Activated B cell treated with CpG ODN at 0.5 μM for 24 hours (primary cell): ENCODE data around the gene FAM180B. TPM values are rescaled to one million over a fixed set of nuclear protein-coding genes. Genes with fewer than 3 reads are reported as not detected.

Experiments used
- ATAC-seq: fragments of 200-7000 bp; cut with Tn5 transposase; one replicate; pipeline ENCODE4 v1.10.0; 2021; ENCODE audit warnings: low read depth, mild to moderate bottlenecking, moderate library complexity
- CTCF ChIA-PET: fragments of 350-600 bp; sonication (Branson Sonifier 250); formaldehyde crosslinking; loops from one replicate; lab custom pipeline; 2021; ENCODE audit warnings: antibody characterized with exemption; lab: Charles Lee
- POLR2A ChIA-PET: fragments of 350-600 bp; sonication (Branson Sonifier 250); formaldehyde crosslinking; loops from one replicate; lab custom pipeline; 2021; ENCODE audit warnings: antibody characterized with exemption; lab: Charles Lee
- DNase-seq: peaks from one replicate; pipeline ENCODE4 v3.0.0; 2022
- H3K27ac Mint-ChIP-seq: one replicate; pipeline ENCODE4 v1.8.0; 2020; ENCODE audit warnings: mixed read lengths
- H3K27me3 Mint-ChIP-seq: one replicate; pipeline ENCODE4 v1.8.0; 2021; ENCODE audit warnings: mixed read lengths
- H3K36me3 Mint-ChIP-seq: one replicate; pipeline ENCODE4 v1.8.0; 2021; ENCODE audit warnings: low read depth, mixed read lengths
- H3K4me1 Mint-ChIP-seq: one replicate; pipeline ENCODE4 v1.8.0; 2021; ENCODE audit warnings: mixed read lengths
- H3K4me3 Mint-ChIP-seq: one replicate; pipeline ENCODE4 v1.8.0; 2020; ENCODE audit warnings: mild to moderate bottlenecking, mixed read lengths
- H3K9me3 Mint-ChIP-seq: one replicate; pipeline ENCODE4 v1.8.0; 2020; ENCODE audit warnings: mixed read lengths
- intact Hi-C: fragments of 100-400 bp; cut with micrococcal nuclease; formaldehyde crosslinking; loops from one replicate; pipeline ENCODE4 v1.15.1; 2024
- total RNA-seq: library from RNA; stranded (reverse); gene quantifications from 2 replicates; pipeline ENCODE4 v1.2.3, GENCODE V29; 2022
- TF ChIP-seq, protein P1 (sequence below): fragments of 200-600 bp; IDR thresholded peaks from one replicate; pipeline ENCODE4 v1.8.0; 2022; ENCODE audit warnings: antibody characterized with exemption, mild to moderate bottlenecking

Gene FAM180B
- total RNA-seq: 0.16 TPM in 1 of 2 replicates, not detected in the other

DNA sequence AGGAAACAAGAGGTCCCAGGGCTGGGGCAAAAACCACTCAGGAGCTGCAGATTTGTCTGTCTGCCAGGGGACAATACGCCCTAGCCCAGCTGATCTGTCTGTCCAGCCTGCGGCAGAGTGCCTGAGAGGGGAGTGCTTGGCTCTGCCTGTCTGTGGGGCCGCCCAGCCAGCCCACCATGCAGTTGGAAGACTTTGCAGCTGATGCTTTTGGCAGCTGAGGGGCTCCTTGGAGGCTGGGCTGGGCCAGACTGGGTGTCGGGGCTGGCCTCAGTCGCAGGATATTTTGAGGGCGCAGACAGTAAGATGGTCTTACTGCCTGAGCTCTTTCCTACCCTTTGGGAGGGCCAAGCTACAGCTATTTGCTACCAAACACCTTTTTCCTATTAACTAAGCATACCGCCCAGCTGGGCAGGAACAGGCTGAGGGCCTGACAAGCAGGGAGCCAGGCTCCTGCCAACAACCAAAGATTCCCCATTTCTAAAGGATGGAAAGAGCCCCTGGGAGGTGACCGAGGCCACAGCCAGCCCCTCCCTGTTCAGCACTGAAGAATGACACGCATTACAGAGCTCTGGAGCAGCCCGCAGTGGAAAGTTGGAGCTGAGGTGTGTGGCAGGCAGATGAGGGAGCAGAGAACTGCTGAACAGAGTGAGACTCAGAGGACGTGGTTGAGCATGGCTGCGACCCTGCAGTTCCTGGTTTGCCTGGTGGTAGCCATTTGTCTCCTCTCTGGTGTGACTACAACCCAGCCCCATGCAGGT lies at the start of gene FAM180B:
Gene FAM180B, plus strand, starts transcription at position 581 of the 758 bp plus-strand sequence. Its CDS starts 91 bp downstream, at position 672.
- DNase-seq: no peak
- CTCF ChIA-PET: no interaction called here
- Mint-ChIP-seq H3K9me3 (no peaks in the 10 kb centered on the region), H3K36me3 (peaks cover 39% of the 10 kb centered on the region), H3K4me1 (no peaks in the 10 kb centered on the region), H3K27ac (no peak within 1 kb of the TSS), H3K4me3 (no peak within 1 kb of the TSS), H3K27me3 (no peaks in the 10 kb centered on the region)
- no peak for ATAC-seq
- POLR2A ChIA-PET: interaction anchor here (0.5 kb wide), 1 partner anchor 610 kb away, joined by 4 read pairs; no protein-coding TSS in a partner anchor
- intact Hi-C loops: no loop called here
- TF ChIP-seq, protein P1, sequence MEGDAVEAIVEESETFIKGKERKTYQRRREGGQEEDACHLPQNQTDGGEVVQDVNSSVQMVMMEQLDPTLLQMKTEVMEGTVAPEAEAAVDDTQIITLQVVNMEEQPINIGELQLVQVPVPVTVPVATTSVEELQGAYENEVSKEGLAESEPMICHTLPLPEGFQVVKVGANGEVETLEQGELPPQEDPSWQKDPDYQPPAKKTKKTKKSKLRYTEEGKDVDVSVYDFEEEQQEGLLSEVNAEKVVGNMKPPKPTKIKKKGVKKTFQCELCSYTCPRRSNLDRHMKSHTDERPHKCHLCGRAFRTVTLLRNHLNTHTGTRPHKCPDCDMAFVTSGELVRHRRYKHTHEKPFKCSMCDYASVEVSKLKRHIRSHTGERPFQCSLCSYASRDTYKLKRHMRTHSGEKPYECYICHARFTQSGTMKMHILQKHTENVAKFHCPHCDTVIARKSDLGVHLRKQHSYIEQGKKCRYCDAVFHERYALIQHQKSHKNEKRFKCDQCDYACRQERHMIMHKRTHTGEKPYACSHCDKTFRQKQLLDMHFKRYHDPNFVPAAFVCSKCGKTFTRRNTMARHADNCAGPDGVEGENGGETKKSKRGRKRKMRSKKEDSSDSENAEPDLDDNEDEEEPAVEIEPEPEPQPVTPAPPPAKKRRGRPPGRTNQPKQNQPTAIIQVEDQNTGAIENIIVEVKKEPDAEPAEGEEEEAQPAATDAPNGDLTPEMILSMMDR: no peak

- no peaks in the 10 kb centered on the region for H3K27me3 Mint-ChIP-seq
- intact Hi-C loops: no loop called here
- H3K27ac Mint-ChIP-seq: no peak overlapping the region
- CTCF ChIA-PET: no interaction called here
- no peak overlapping the region for H3K4me3 Mint-ChIP-seq
- DNase-seq: no peak
- POLR2A ChIA-PET: interaction anchor here (0.7 to 0.9 kb wide), 2 partner anchors 19 to 344 kb away, joined by 3 to 5 read pairs; no protein-coding TSS in a partner anchor
- TF ChIP-seq, protein P1: no peak
- ATAC-seq: no peak
- H3K4me1 Mint-ChIP-seq: peaks cover 71% of the 10 kb centered on the region
- no peaks in the 10 kb centered on the region for H3K9me3 Mint-ChIP-seq
- peaks cover 33% of the 10 kb centered on the region for H3K36me3 Mint-ChIP-seq
These were observed 49.6 kb upstream of the FAM180B start for GRCh38 chr11:47536915-47537314.

DNA sequence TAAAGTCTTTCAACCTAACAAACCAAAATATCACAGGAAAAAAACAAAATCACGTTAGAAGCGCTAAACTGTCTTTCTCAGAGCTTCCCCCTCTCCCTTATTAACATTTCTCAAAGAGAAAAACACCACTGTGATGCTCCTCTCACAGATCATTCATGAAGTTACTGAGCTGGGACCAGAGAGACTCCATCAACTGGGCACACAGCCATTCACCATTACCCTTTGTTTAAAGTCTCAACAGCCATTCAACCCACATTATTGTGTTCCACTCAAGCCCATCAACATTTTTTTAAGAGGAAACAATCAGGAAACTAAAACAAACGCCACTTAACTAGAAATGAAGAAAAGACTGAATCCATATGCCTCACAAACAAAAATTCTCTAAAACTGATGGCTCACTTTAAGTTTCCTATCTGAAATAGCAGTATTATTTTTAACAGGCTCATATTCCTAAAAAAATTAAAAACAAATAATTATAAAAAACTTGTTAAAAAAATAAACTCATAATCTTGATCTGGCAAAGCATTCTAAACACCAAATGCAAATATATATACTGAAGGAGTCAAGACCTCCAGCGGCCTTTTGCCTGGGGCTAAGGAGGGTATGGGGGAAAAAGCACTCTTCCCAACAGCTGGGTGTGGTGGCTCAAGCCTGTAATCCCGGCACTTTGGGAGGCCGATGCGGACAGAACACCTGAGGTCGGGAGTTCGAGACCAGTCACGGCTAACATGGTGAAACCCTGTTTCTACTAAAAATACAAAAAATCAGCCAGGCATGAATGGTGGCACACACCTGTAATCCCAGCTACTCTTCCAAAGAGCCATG lies 47.5 kb upstream of the FAM180B start:
- ChIA-PET CTCF (no interaction called here), POLR2A (no interaction called here)
- ATAC-seq: no peak
- H3K4me1 Mint-ChIP-seq: peaks cover 72% of the 10 kb centered on the region
- TF ChIP-seq, protein P1: no peak
- intact Hi-C loops: no loop called here
- no peaks in the 10 kb centered on the region for H3K27me3 Mint-ChIP-seq
- no peak overlapping the region for H3K4me3 Mint-ChIP-seq
- DNase-seq: no peak
- peak overlapping the region; percentile 53 for H3K27ac Mint-ChIP-seq
- no peaks in the 10 kb centered on the region for H3K9me3 Mint-ChIP-seq
- H3K36me3 Mint-ChIP-seq: peaks cover 35% of the 10 kb centered on the region

GRCh38 chr11:47539681-47540039 lies 46.8 kb upstream of the FAM180B start:
- Mint-ChIP-seq H3K27me3 (no peaks in the 10 kb centered on the region), H3K4me1 (peaks cover 75% of the 10 kb centered on the region), H3K36me3 (peaks cover 39% of the 10 kb centered on the region), H3K4me3 (peak overlapping the region; percentile 15), H3K9me3 (no peaks in the 10 kb centered on the region), H3K27ac (no peak overlapping the region)
- TF ChIP-seq, protein P1: no peak
- POLR2A ChIA-PET: interaction anchor here (2.7 kb wide), 1 partner anchor 12 kb away, joined by 12 read pairs; no protein-coding TSS in a partner anchor
- intact Hi-C loops: no loop called here
- CTCF ChIA-PET: interaction anchor here (1.5 kb wide), 1 partner anchor 12 kb away, joined by 4 read pairs; no protein-coding TSS in a partner anchor
- DNase-seq: no peak
- ATAC-seq: no peak
